Right cardiac atrium (tissue), 5 donors: Measurements from ENCODE around the gene CCDC141. TPM values are rescaled to one million over a fixed set of nuclear protein-coding genes. Genes with fewer than 3 reads are reported as not detected.

Source experiments
- ATAC-seq, 2 donors: fragments of 200-7000 bp; cut with Tn5 transposase; one replicate each; pipeline versions ENCODE4 v1.8.0 to v1.9.1; 2020; ENCODE audit warnings: moderate library complexity in 2 of 2, mild to moderate bottlenecking in 1 of 2
- DNase-seq, 3 donors: peaks; one replicate each; pipeline ENCODE4 v3.0.0-alpha.2; 2020
- H3K27ac ChIP-seq: one replicate; pipeline ENCODE4 v1.5.1; 2013; ENCODE audit warnings: mild to moderate bottlenecking, low read length, control low read depth, moderate library complexity
- H3K27me3 ChIP-seq: one replicate; pipeline ENCODE4 v1.6.1; 2013; ENCODE audit not compliant: control insufficient read depth, insufficient read depth
- H3K4me1 ChIP-seq: one replicate; pipeline ENCODE4 v1.6.1; 2013; ENCODE audit warnings: low read length; ENCODE audit not compliant: control insufficient read depth, insufficient read depth
- H3K4me3 ChIP-seq: one replicate; pipeline ENCODE4 v1.5.1; 2013; ENCODE audit warnings: low read length, control low read depth
- H3K9me3 ChIP-seq: one replicate; pipeline ENCODE4 v1.6.1; 2013; ENCODE audit warnings: low read length; ENCODE audit not compliant: control insufficient read depth
- WGBS: extraction: QIAGEN DNeasy Blood & Tissue Kit; methylation state at CpG from one replicate; pipeline ENCODE4 v1.1.7; 2013; 5-methylcytosine and 5-hydroxymethylcytosine counted together
- intact Hi-C, 4 donors: fragments of 100-400 bp; cut with DNase I; formaldehyde crosslinking; loops; one replicate each; pipeline versions ENCODE4 v1.11.0 to v1.14.0; 2022 to 2023
- polyA plus RNA-seq: library from polyadenylated mRNA; stranded (reverse); fragments of 200-250 nt; gene quantifications from one replicate; pipeline ENCODE4 v1.2.3, GENCODE V29; 2013
- total RNA-seq, 4 donors: library from RNA; stranded (reverse); fragmentation: NEBNext Ultra II Directional; extraction: Animal tissue kit (Norgen Biotek cat#: 25700); gene quantifications; one replicate each; pipeline ENCODE4 v1.2.1, GENCODE V29; 2021
- donor health status: healthy with polysubstance abuse.
- donor health status: DM: no; HTN: yes; CAD: no.
- donor health status: DM: no; HTN: no; CAD: no.
- donor health status: DM: no; HTN: yes; CAD: no; lungs with severe emphysema.
- donor health status: DM: yes; HTN: yes; CAD: no.

Gene CCDC141
- total and polyA plus RNA-seq, 5 donors: 18.1 to 128 (median 71.7) TPM

DNA sequence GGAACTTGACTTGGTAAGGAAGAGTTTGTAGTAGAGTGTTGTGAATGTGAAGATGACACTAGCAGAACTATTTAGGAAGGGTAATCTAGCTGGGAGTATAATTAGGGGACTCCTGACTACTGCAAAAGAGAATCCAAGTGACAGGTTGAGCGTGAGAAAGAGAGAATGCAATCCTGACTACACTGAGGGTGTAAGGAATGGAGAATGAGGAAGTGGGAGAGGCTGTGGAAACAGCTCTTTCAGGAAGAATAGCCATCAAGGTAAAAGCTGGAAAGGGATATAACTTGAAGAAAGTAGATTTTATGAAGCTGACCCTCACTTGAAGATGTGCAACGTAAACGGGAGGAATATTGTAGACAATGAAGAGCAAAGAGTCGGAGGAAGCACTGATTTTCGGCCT is 201.6 kb downstream of the CCDC141 start:
- intact Hi-C loops: no loop called here

DNA sequence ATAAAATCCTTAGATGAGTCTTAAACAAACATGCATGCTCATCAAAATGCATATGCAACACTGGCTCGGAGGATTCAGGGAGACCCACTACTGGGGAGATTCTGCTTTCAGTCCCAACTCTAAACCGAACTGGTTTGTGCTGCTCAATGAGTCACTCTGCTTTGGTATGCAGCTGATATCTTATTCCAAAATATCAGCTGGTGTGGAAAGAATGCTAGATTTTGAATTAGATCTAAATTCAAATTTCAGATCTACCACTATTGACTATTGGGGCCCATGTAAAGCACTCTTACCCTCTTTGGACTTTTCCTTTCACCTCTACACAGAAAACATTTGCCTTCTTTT is 203.5 kb downstream of the CCDC141 start:
- ATAC-seq (no peak), DNase-seq (no peak)
- H3K9me3 ChIP-seq: no peaks in the 10 kb centered on the region
- H3K27ac ChIP-seq: no peak overlapping the region
- WGBS: 69% methylated on average over 2 of the region's 2 CpGs
- no peaks in the 10 kb centered on the region for H3K4me1 ChIP-seq
- no peak overlapping the region for H3K4me3 ChIP-seq
- intact Hi-C loops: no loop called here
- H3K27me3 ChIP-seq: no peaks in the 10 kb centered on the region

More for the DNA sequence above, 201.6 kb downstream of the CCDC141 start:
- 98% methylated on average over 5 of the region's 5 CpGs for WGBS
- DNase-seq (no peak), ATAC-seq (no peak)
- Histone ChIP-seq H3K27ac (no peak overlapping the region), H3K27me3 (no peaks in the 10 kb centered on the region), H3K9me3 (no peaks in the 10 kb centered on the region), H3K4me3 (no peak overlapping the region), H3K4me1 (no peaks in the 10 kb centered on the region)

- H3K27ac ChIP-seq: no peak overlapping the region
- no peaks in the 10 kb centered on the region for H3K4me1 ChIP-seq
- no peaks in the 10 kb centered on the region for H3K27me3 ChIP-seq
- ATAC-seq (peak; percentile 51 to 58), DNase-seq (no peak)
- 60% methylated on average over 2 of the region's 2 CpGs for WGBS
- intact Hi-C loops: no loop called here
- no peaks in the 10 kb centered on the region for H3K9me3 ChIP-seq
- H3K4me3 ChIP-seq: no peak overlapping the region
These were observed 204.1 kb downstream of the CCDC141 start for GRCh38 chr2:178845566-178846457.

GRCh38 chr2:178844701-178845100 is 205.2 kb downstream of the CCDC141 start:
- ATAC-seq: peak; percentile 41 to 71
- no peak overlapping the region for H3K27ac ChIP-seq

DNA sequence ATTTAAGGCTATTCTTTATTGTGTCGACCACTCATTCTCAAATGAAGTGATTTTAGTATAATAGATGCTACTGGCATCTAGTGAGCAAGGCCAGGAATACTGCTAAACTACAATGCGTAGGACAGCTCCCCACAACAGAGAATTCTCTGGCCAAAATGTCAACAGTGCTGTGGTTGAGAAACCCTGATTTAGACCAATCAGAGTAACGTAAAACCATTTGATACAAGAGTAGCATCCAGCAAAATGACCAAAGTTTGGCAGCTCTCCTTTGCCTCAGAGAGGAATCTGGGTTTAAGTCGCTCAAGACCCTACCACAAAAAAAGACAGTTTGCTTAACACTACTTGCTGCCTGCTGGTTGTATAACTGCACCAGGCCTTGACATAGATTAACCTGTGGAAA is 205.7 kb downstream of the CCDC141 start:
- no peak for DNase-seq
- peak; percentile 52 to 59 for ATAC-seq
- WGBS: 55% methylated on average over 4 of the region's 4 CpGs
- Histone ChIP-seq H3K4me3 (no peak overlapping the region), H3K27ac (peak overlapping the region; percentile 51), H3K27me3 (no peaks in the 10 kb centered on the region), H3K4me1 (no peaks in the 10 kb centered on the region), H3K9me3 (no peaks in the 10 kb centered on the region)
- intact Hi-C loops: no loop called here

More at GRCh38 chr2:178844701-178845100, 205.2 kb downstream of the CCDC141 start:
- no peaks in the 10 kb centered on the region for H3K4me1 ChIP-seq
- intact Hi-C loops: no loop called here
- DNase-seq: no peak
- H3K27me3 ChIP-seq: no peaks in the 10 kb centered on the region
- WGBS: 34% methylated on average over 2 of the region's 2 CpGs
- H3K4me3 ChIP-seq: no peak overlapping the region
- no peaks in the 10 kb centered on the region for H3K9me3 ChIP-seq

DNA sequence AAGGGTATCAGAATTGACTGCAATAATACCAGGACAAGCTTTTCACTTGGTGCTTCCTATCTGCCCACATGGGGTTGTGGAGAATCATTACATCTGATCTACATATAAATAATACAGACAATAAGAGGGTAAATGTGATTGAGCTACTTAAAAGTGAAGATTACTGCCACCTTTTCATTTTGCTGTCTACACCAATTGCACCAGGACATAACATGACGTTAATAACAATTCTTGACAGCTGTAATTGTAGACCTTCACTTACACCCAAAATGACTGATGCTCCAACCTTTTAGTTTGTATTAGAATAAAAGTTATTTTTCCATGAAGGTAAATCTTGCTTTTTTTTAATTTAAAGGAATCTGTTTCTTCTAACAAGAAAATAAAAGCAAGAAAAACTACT is 206.2 kb downstream of the CCDC141 start:
- Histone ChIP-seq H3K4me1 (no peaks in the 10 kb centered on the region), H3K9me3 (no peaks in the 10 kb centered on the region), H3K27ac (no peak overlapping the region), H3K4me3 (no peak overlapping the region), H3K27me3 (no peaks in the 10 kb centered on the region)
- intact Hi-C loops: no loop called here
- no peak for DNase-seq
- 70% methylated on average over 1 of the region's 1 CpG for WGBS
- no peak for ATAC-seq

DNA sequence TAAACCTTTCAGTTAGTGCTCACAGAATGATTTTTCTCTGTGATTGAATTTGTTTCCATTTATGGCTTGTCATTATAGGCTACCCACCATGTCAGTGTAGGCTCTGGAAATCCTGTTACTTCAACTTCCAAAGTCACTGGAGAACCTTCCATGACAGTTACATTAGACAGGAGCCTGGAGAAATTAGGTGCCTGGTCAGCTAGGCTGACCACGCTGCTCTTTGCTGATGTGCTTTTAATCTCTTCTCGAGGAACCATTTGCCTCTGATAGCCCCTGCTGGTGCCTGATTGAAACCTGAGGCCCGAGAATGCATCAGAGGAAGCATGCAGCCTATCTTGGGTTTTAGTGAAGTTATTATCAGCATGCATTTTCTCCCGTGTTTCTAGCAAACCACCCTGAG is 213.1 kb downstream of the CCDC141 start:
- ATAC-seq (no peak), DNase-seq (no peak)
- intact Hi-C loops: no loop called here
- WGBS: 51% methylated on average over 4 of the region's 4 CpGs
- peaks cover 2% of the 10 kb centered on the region for H3K4me1 ChIP-seq
- no peak overlapping the region for H3K27ac ChIP-seq
- no peak overlapping the region for H3K4me3 ChIP-seq
- no peaks in the 10 kb centered on the region for H3K9me3 ChIP-seq
- no peaks in the 10 kb centered on the region for H3K27me3 ChIP-seq

DNA sequence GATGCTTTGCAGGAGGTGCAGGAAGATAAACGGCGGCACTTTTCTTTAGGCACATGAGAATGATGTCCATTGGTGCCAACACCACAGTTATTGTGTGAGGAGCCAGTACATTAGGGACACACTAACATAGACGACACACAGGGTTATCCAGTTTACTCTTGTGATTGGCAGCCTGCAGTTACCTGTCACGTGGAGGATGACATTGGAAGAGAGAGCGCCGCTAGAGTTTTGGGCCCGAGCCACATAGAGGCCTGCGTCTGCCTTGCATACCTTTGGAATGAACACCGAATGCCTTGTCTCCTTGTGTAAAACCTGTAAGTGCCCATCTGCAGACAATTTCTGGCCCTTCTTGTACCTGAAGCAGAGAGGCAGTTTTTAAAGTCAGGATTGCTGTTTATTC is 215.9 kb downstream of the CCDC141 start:
- Histone ChIP-seq H3K4me3 (no peak overlapping the region), H3K27me3 (no peaks in the 10 kb centered on the region), H3K27ac (no peak overlapping the region), H3K4me1 (peaks cover 6% of the 10 kb centered on the region), H3K9me3 (no peaks in the 10 kb centered on the region)
- 74% methylated on average over 9 of the region's 9 CpGs for WGBS
- ATAC-seq (peak; percentile 46 to 61), DNase-seq (no peak)
- intact Hi-C loops: no loop called here

GRCh38 chr2:178833382-178833781 is 216.6 kb downstream of the CCDC141 start:
- Histone ChIP-seq H3K9me3 (no peaks in the 10 kb centered on the region), H3K4me1 (peaks cover 7% of the 10 kb centered on the region), H3K27me3 (no peaks in the 10 kb centered on the region), H3K27ac (no peak overlapping the region), H3K4me3 (no peak overlapping the region)
- DNase-seq (no peak), ATAC-seq (no peak)
- 83% methylated on average over 5 of the region's 5 CpGs for WGBS
- intact Hi-C loops: no loop called here

DNA sequence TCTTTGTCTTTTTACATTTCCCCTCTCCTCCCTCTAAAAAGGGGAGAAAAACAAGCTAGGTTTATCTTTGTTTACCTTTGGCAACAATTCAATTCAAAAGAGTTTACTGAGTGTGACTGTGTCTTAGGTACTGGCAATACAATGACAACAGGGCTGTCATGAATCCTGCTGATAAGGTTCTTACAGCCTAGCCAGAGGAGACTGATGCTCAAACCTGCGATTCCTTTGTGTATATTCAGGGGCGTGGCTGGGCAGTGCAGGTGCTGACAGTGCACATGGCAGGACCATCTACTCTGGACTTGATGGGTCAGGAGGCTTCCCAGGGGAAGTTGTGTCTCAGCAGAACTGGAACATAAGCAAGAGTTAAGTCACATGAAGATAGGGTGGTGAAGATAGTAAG is 219.5 kb downstream of the CCDC141 start:
- H3K9me3 ChIP-seq: no peaks in the 10 kb centered on the region
- no peak for ATAC-seq
- no peak overlapping the region for H3K27ac ChIP-seq
- no peak overlapping the region for H3K4me3 ChIP-seq
- H3K4me1 ChIP-seq: peaks cover 7% of the 10 kb centered on the region
- no peaks in the 10 kb centered on the region for H3K27me3 ChIP-seq
- intact Hi-C loops: no loop called here
- DNase-seq: no peak
- 56% methylated on average over 2 of the region's 2 CpGs for WGBS

DNA sequence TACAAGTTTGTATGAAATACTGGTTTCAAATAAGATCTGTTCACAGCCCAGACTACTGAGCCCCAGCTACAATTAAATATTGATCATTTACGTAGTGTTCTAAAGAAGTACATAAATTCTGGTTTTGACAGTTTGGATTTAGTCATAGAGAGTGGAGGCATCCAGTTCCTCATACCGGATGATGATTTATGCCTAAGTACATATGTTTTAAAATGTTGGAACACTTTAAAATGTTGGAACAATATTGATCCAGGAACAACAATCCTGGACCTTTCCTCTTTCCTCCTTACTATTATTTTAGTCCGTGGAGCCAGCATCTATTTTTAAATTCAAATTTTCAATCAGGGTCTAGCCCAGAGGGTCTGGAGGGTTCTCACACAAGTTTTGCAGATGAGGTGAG is 220.0 kb downstream of the CCDC141 start:
- no peak overlapping the region for H3K4me3 ChIP-seq
- intact Hi-C loops: loop anchor here in 2 of 4 donors (5.0 to 10.0 kb wide), 2 partner anchors 32 to 65 kb away; no protein-coding TSS in a partner anchor
- H3K27ac ChIP-seq: no peak overlapping the region
- DNase-seq (no peak), ATAC-seq (no peak)
- 53% methylated on average over 3 of the region's 3 CpGs for WGBS
- peaks cover 7% of the 10 kb centered on the region for H3K4me1 ChIP-seq
- no peaks in the 10 kb centered on the region for H3K27me3 ChIP-seq
- no peaks in the 10 kb centered on the region for H3K9me3 ChIP-seq
